Measurements from ENCODE around the gene IGIP.

Gene IGIP

GRCh38 chr5:140165923-140166270, 40.2 kb downstream of the IGIP start:
- DNase-seq (ENCODE audit: low read depth): no peak

GRCh38 chr5:140166911-140167310, 41.2 kb downstream of the IGIP start:
- no peak for DNase-seq (ENCODE audit: low read depth)

GRCh38 chr5:140168371-140168770, 42.6 kb downstream of the IGIP start:
- no peak for DNase-seq (ENCODE audit: low read depth)

- DNase-seq (ENCODE audit: low read depth): no peak
Observed at GRCh38 chr5:140169410-140169809, 43.7 kb downstream of the IGIP start.

GRCh38 chr5:140172483-140172882, 46.7 kb downstream of the IGIP start:
- DNase-seq (ENCODE audit: low read depth): no peak

- no peak for DNase-seq (ENCODE audit: low read depth)
Observed at GRCh38 chr5:140174014-140174413, 48.3 kb downstream of the IGIP start.

GRCh38 chr5:140174465-140175366, 49.0 kb downstream of the IGIP start, which contains the start of gene CYSTM1:
TSS of gene CYSTM1 (plus strand) at chr5:140175188. CDS start at chr5:140194466, 19,278 bp downstream.
- DNase-seq (ENCODE audit: low read depth): peak; percentile 73

- no peak for DNase-seq (ENCODE audit: low read depth)
Observed at GRCh38 chr5:140175367-140176030, 49.8 kb downstream of the IGIP start.

- no peak for DNase-seq (ENCODE audit: low read depth)
Observed at GRCh38 chr5:140176031-140176387, 50.3 kb downstream of the IGIP start.

- no peak for DNase-seq (ENCODE audit: low read depth)
Observed at GRCh38 chr5:140178086-140178410, 52.3 kb downstream of the IGIP start.

GRCh38 chr5:140178482-140179116, 52.9 kb downstream of the IGIP start:
- no peak for DNase-seq (ENCODE audit: low read depth)
